Nephron (organoid): Measurements from ENCODE around the gene SHISA6.

Experiments used
- H3K27ac Mint-ChIP-seq, 3 experiments: 2 replicates each; pipeline ENCODE4 v1.8.0; 2020; ENCODE audit warnings: mixed read lengths in 3 of 3, mild to moderate bottlenecking in 2 of 3, moderate library complexity in 1 of 3
- H3K27me3 Mint-ChIP-seq: 2 replicates; pipeline ENCODE4 v1.8.0; 2021; ENCODE audit warnings: low read depth, mild to moderate bottlenecking, moderate library complexity, mixed read lengths
- H3K36me3 Mint-ChIP-seq: 2 replicates; pipeline ENCODE4 v1.8.0; 2020; ENCODE audit warnings: low read depth, mixed read lengths
- H3K4me1 Mint-ChIP-seq: 2 replicates; pipeline ENCODE4 v1.8.0; 2020; ENCODE audit warnings: mixed read lengths
- H3K4me3 Mint-ChIP-seq, 3 experiments: 2 replicates each; pipeline ENCODE4 v1.8.0; 2020; ENCODE audit warnings: mild to moderate bottlenecking in 3 of 3, mixed read lengths in 3 of 3, moderate library complexity in 2 of 3
- H3K9me3 Mint-ChIP-seq: 2 replicates; pipeline ENCODE4 v1.8.0; 2020; ENCODE audit warnings: mixed read lengths
- TF ChIP-seq, protein P1 (sequence below), 3 experiments: fragments of 200-600 bp; sonication (generic); IDR thresholded peaks; one replicate each; pipeline ENCODE4 v1.5.0; 2021; ENCODE audit warnings: antibody characterized with exemption in 3 of 3; ENCODE audit not compliant: unreplicated experiment in 3 of 3

Gene SHISA6

DNA sequence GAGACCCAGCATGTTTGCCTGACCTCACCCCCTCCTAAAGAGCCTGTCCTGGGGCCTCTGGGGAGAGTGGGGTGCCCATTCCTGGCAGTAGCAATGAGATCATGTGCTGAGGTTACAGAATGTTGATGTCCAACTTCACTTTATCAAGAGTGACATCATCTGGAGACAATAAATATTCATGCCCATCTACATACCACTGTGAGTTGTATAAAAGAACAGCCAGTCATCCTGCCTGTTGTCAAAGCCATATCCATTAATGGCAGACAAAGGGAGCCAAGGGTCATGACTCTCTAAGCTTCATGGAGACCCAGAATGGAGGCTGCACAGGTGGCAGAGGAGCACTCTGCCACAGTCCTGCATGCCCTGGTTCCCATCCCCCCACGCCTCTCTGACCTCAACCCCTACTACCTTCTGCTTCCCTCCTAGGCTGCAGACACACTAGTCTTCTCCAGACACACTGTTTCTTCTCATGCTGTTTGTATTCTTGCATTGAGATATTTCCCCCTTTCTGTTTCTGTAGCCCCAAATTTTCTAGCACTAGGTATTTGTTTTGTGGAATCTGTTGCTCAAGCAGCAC, 27.1 kb downstream of the SHISA6 start:
- Mint-ChIP-seq H3K4me1 (no peaks in the 10 kb centered on the region), H3K9me3 (peaks cover 5% of the 10 kb centered on the region), H3K27me3 (peaks cover 13% of the 10 kb centered on the region), H3K27ac (no peak overlapping the region), H3K4me3 (no peak overlapping the region), H3K36me3 (peaks cover 4% of the 10 kb centered on the region)
- TF ChIP-seq, protein P1, sequence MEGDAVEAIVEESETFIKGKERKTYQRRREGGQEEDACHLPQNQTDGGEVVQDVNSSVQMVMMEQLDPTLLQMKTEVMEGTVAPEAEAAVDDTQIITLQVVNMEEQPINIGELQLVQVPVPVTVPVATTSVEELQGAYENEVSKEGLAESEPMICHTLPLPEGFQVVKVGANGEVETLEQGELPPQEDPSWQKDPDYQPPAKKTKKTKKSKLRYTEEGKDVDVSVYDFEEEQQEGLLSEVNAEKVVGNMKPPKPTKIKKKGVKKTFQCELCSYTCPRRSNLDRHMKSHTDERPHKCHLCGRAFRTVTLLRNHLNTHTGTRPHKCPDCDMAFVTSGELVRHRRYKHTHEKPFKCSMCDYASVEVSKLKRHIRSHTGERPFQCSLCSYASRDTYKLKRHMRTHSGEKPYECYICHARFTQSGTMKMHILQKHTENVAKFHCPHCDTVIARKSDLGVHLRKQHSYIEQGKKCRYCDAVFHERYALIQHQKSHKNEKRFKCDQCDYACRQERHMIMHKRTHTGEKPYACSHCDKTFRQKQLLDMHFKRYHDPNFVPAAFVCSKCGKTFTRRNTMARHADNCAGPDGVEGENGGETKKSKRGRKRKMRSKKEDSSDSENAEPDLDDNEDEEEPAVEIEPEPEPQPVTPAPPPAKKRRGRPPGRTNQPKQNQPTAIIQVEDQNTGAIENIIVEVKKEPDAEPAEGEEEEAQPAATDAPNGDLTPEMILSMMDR (IDR thresholded peaks at IDR 0.05; ENCODE audit: unreplicated experiment in 3 of 3): no peak

DNA sequence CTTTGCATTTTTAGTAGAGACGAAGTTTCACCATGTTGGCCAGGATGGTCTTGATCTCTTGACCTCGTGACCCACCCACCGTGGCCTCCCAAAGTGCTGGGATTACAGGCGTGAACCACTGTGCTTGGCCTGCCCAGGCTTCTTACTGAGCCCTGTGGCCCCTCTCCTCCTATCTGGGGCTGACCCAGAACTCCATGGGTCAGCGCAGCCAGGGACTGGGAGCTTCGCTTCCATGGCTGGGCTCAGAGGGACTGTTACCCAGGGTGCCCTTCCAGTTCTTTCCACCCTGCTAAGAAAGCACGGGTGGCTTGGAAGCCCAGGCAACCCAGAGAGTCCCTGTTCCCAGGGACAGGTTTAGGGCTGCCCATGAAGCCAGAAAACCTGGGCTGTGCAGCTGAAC, 28.2 kb downstream of the SHISA6 start:
- TF ChIP-seq, protein P1 (IDR thresholded peaks at IDR 0.05; ENCODE audit: unreplicated experiment in 3 of 3): no peak
- Mint-ChIP-seq H3K36me3 (no peaks in the 10 kb centered on the region), H3K4me3 (no peak overlapping the region), H3K27me3 (peaks cover 10% of the 10 kb centered on the region), H3K4me1 (no peaks in the 10 kb centered on the region), H3K27ac (no peak overlapping the region), H3K9me3 (peaks cover 5% of the 10 kb centered on the region)

DNA sequence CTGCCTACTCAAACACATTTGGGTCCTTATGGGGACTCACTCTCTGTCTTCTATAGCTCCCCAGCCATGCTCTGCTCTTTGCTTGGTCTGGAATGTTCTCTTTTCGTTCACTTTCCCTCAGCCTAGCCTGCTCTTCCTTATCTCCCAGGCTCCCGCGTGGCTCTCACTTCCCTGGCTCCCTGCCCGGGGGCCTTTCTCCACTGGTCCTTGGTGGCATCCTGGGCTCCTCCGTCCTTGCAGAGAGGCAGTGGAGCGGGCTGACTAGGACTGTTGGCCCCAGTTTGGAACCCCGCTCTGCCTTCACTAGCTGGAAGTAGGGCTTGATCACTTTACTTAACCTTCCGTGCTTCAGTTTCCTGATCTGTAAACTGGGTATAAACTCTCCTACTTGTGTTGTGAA, 31.2 kb downstream of the SHISA6 start:
- no peaks in the 10 kb centered on the region for H3K36me3 Mint-ChIP-seq
- H3K9me3 Mint-ChIP-seq: no peaks in the 10 kb centered on the region
- TF ChIP-seq, protein P1 (IDR thresholded peaks at IDR 0.05; ENCODE audit: unreplicated experiment in 3 of 3): no peak
- peaks cover 6% of the 10 kb centered on the region for H3K27me3 Mint-ChIP-seq
- H3K27ac Mint-ChIP-seq: no peak overlapping the region
- no peaks in the 10 kb centered on the region for H3K4me1 Mint-ChIP-seq
- H3K4me3 Mint-ChIP-seq: no peak overlapping the region

DNA sequence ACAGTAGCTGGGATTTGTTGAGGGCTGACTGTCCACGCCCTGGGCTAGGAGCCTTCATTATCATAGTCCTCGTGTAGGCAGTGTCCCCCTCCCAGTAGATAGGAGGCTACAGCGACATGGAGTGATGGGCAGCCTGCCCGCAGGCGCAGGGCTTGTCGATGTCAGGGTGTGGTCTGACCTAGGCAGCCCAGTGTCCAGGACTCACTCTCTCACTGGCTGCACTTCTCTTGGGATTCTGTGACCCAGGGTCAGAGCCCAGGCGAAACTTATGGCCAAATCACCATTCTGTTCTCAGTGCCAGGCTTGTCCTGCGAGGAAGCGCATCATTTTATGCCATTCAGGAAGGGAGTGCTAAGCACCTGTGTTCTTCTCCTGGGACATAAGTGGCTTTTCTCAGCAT, 32.6 kb downstream of the SHISA6 start:
- TF ChIP-seq, protein P1 (IDR thresholded peaks at IDR 0.05; ENCODE audit: unreplicated experiment in 3 of 3): no peak
- Mint-ChIP-seq H3K36me3 (no peaks in the 10 kb centered on the region), H3K4me1 (peaks cover 3% of the 10 kb centered on the region), H3K9me3 (no peaks in the 10 kb centered on the region), H3K4me3 (no peak overlapping the region), H3K27me3 (no peaks in the 10 kb centered on the region), H3K27ac (no peak overlapping the region)

DNA sequence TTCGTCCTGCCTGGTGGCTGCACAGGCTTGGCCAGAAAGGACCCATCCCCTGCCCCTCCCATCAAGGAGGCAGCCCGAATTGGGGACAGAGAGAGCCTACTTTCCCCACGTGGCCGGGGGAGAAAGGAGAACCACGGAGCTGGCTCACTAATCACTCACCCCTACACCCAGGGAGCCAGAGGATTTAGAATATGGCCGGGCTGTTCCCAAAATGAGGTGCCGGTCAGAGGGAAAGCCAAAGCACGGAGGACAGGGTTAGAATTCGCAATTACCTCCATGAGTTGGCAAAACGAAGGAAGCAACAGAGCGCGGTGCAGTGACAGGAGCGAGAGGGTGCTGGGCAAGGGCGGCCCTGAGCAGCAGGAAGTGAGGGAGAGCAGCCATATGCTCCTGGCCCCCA, 33.1 kb downstream of the SHISA6 start:
- TF ChIP-seq, protein P1 (IDR thresholded peaks at IDR 0.05; ENCODE audit: unreplicated experiment in 3 of 3): no peak
- no peaks in the 10 kb centered on the region for H3K9me3 Mint-ChIP-seq
- peaks cover 6% of the 10 kb centered on the region for H3K4me1 Mint-ChIP-seq

DNA sequence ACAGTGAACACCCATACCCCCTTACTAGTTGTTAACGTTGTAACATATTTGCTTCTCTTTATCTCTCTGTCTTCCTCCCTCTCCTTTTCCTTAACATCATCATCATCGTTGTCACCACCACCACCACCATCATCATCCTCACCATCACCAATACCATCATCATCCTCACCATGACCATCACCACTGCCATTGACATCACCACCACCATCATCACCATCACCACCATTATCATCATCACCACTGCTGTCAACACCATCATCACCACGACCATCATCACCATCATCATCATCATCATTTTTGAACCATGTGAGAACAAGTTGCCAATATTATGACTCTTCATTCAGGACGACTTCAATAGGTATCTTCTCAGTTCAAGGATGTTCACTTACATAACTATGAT, 35.5 kb downstream of the SHISA6 start:
- peaks cover 6% of the 10 kb centered on the region for H3K4me1 Mint-ChIP-seq
- no peak overlapping the region for H3K27ac Mint-ChIP-seq
- no peaks in the 10 kb centered on the region for H3K27me3 Mint-ChIP-seq
- peaks cover 12% of the 10 kb centered on the region for H3K9me3 Mint-ChIP-seq
- no peak overlapping the region for H3K4me3 Mint-ChIP-seq
- H3K36me3 Mint-ChIP-seq: no peaks in the 10 kb centered on the region
- TF ChIP-seq, protein P1 (IDR thresholded peaks at IDR 0.05; ENCODE audit: unreplicated experiment in 3 of 3): no peak

More for the DNA sequence above, 33.1 kb downstream of the SHISA6 start:
- H3K27me3 Mint-ChIP-seq: no peaks in the 10 kb centered on the region
- no peaks in the 10 kb centered on the region for H3K36me3 Mint-ChIP-seq
- no peak overlapping the region for H3K27ac Mint-ChIP-seq
- no peak overlapping the region for H3K4me3 Mint-ChIP-seq
